ENCODE measurements around the gene FLNC.

Gene FLNC

DNA sequence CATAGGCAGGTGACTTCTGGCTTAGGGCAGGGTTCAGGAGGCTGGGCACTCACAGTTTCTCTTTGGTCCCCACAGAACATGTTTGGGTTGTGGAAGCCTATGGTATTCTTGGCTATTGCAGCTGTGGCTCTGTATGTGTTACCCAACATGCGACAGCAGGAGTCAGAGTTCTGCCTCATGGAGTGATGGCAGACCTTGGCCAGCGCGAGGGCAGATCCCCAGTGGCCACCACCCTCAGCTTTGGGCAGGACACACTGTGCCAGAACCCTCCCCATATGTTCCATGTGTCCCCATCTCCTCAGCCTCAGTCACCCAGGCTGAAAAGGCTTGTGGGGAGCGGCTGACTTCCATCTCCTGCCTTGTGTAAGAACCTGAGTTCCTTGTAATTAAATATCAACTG, 8.5 kb upstream of the FLNC start:
- TF ChIP-seq CTCF (IDR thresholded peaks at IDR 0.05; ENCODE audit: low read depth, low read length, poor library complexity, severe bottlenecking) (no peak), EZH2phosphoT487 (IDR thresholded peaks at IDR 0.05; ENCODE audit: borderline replicate concordance, low read length) (no peak)
- no peak overlapping the region for H3K4me2 ChIP-seq (ENCODE audit: low read length)
- no peaks in the 10 kb centered on the region for H3K36me3 ChIP-seq (ENCODE audit: control insufficient read depth, low read length)
- no peaks in the 10 kb centered on the region for H3K27me3 ChIP-seq (ENCODE audit: control insufficient read depth, low read length)
- H4K20me1 ChIP-seq (ENCODE audit: control insufficient read depth, insufficient read depth, low read depth, low read length) = no peaks in the 10 kb centered on the region
- peaks cover 4% of the 10 kb centered on the region; the same call in 1 of the 2 replicates for H3K4me1 ChIP-seq (ENCODE audit: control insufficient read depth, low read length)
- no peaks in the 10 kb centered on the region for H3K9me3 ChIP-seq (ENCODE audit: control insufficient read depth, insufficient read depth, low read length)
- H3K4me3 ChIP-seq (ENCODE audit: low read length) = no peak overlapping the region
- peaks cover 4% of the 10 kb centered on the region for H3F3A ChIP-seq (ENCODE audit: control insufficient read depth, insufficient read depth)
- no peak overlapping the region for H3K27ac ChIP-seq (ENCODE audit: low read depth, low read length)
- H3K79me2 ChIP-seq (ENCODE audit: control insufficient read depth, low read length) = no peaks in the 10 kb centered on the region
- H3K9me2 ChIP-seq (replicated peaks; ENCODE audit: control insufficient read depth, low read length) = no peaks in the 10 kb centered on the region

- H3K4me3 ChIP-seq (ENCODE audit: low read length) = no peak overlapping the region
- H3K79me2 ChIP-seq (ENCODE audit: control insufficient read depth, low read length) = no peaks in the 10 kb centered on the region
- no peak overlapping the region for H3K27ac ChIP-seq (ENCODE audit: low read depth, low read length)
- H3K9me3 ChIP-seq (ENCODE audit: control insufficient read depth, insufficient read depth, low read length) = no peaks in the 10 kb centered on the region
- peaks cover 23% of the 10 kb centered on the region for H3K27me3 ChIP-seq (ENCODE audit: control insufficient read depth, low read length)
- no peaks in the 10 kb centered on the region for H4K20me1 ChIP-seq (ENCODE audit: control insufficient read depth, insufficient read depth, low read depth, low read length)
- TF ChIP-seq EZH2phosphoT487 (IDR thresholded peaks at IDR 0.05; ENCODE audit: borderline replicate concordance, low read length) = no peak
- TF ChIP-seq CTCF (IDR thresholded peaks at IDR 0.05; ENCODE audit: low read depth, low read length, poor library complexity, severe bottlenecking) = no peak
- no peaks in the 10 kb centered on the region for H3K36me3 ChIP-seq (ENCODE audit: control insufficient read depth, low read length)
- H3K4me1 ChIP-seq (ENCODE audit: control insufficient read depth, low read length) = peaks cover 20% of the 10 kb centered on the region
- H3K4me2 ChIP-seq (ENCODE audit: low read length) = no peak overlapping the region
- H3K9me2 ChIP-seq (replicated peaks; ENCODE audit: control insufficient read depth, low read length) = no peaks in the 10 kb centered on the region
- no peaks in the 10 kb centered on the region for H3F3A ChIP-seq (ENCODE audit: control insufficient read depth, insufficient read depth)
Observed at GRCh38 chr7:128826512-128826911, 3.7 kb upstream of the FLNC start.

- Histone ChIP-seq H3K36me3 (ENCODE audit: control insufficient read depth, low read length) (no peaks in the 10 kb centered on the region), H3K27me3 (ENCODE audit: control insufficient read depth, low read length) (peaks cover 23% of the 10 kb centered on the region), H3K4me3 (ENCODE audit: low read length) (no peak overlapping the region), H3K27ac (ENCODE audit: low read depth, low read length) (no peak overlapping the region), H3K9me3 (ENCODE audit: control insufficient read depth, insufficient read depth, low read length) (no peaks in the 10 kb centered on the region), H3K4me1 (ENCODE audit: control insufficient read depth, low read length) (peaks cover 24% of the 10 kb centered on the region), H3K4me2 (ENCODE audit: low read length) (no peak overlapping the region), H3F3A (ENCODE audit: control insufficient read depth, insufficient read depth) (no peaks in the 10 kb centered on the region), H3K9me2 (replicated peaks; ENCODE audit: control insufficient read depth, low read length) (no peaks in the 10 kb centered on the region), H4K20me1 (ENCODE audit: control insufficient read depth, insufficient read depth, low read depth, low read length) (no peaks in the 10 kb centered on the region), H3K79me2 (ENCODE audit: control insufficient read depth, low read length) (no peaks in the 10 kb centered on the region)
- TF ChIP-seq EZH2phosphoT487 (IDR thresholded peaks at IDR 0.05; ENCODE audit: borderline replicate concordance, low read length) (no peak), CTCF (IDR thresholded peaks at IDR 0.05; ENCODE audit: low read depth, low read length, poor library complexity, severe bottlenecking) (no peak)
Observed at GRCh38 chr7:128826916-128827247, 3.3 kb upstream of the FLNC start.

All from DOHH2 (cell line).